Left renal cortex interstitium (tissue), 4 donors: ENCODE measurements around the gene GPR132. TPM values are rescaled to one million over a fixed set of nuclear protein-coding genes. Genes with fewer than 3 reads are reported as not detected.
"Not testable (repeated sequence)": the region's sequence is repeated elsewhere in the genome, so short reads cannot be mapped to it uniquely, and the experiment has no call there.

Experiments used
- DNase-seq, 4 donors: peaks; one replicate each; pipeline ENCODE4 v3.0.0-alpha.2; 2013; ENCODE audit warnings: low read depth in 4 of 4, low spot score in 2 of 4, missing footprints in 1 of 4
- polyA plus RNA-seq, 4 donors: library from polyadenylated mRNA; unstranded; fragments of 120-200 nt; gene quantifications; one replicate each; pipeline ENCODE4 v1.2.1, GENCODE V29; 2013; ENCODE audit not compliant: insufficient read length in 4 of 4

The GPR132 gene
- under 1 TPM; 0.31 to 0.86 (median 0.60) TPM for polyA plus RNA-seq

- DNase-seq: no peak
These were observed at the start of gene GPR132 for GRCh38 chr14:105065280-105066228. TSS of gene GPR132 (minus strand) at chr14:105065430. CDS start at chr14:105055420, 10,010 bp downstream.

GRCh38 chr14:105109243-105109642 is 44.0 kb upstream of the GPR132 start:
- not testable (repeated sequence) for DNase-seq

GRCh38 chr14:105108516-105108864 is 43.3 kb upstream of the GPR132 start:
- DNase-seq: no peak

GRCh38 chr14:105107781-105108515 is 42.7 kb upstream of the GPR132 start:
- no peak for DNase-seq

GRCh38 chr14:105107351-105107750 is 42.1 kb upstream of the GPR132 start:
- no peak for DNase-seq

GRCh38 chr14:105105158-105105557 is 39.9 kb upstream of the GPR132 start:
- DNase-seq: no peak

GRCh38 chr14:105102893-105103292 is 37.7 kb upstream of the GPR132 start:
- DNase-seq: no peak

GRCh38 chr14:105102361-105102870 is 37.2 kb upstream of the GPR132 start:
- no peak for DNase-seq

GRCh38 chr14:105100910-105101309 is 35.7 kb upstream of the GPR132 start:
- no peak for DNase-seq

GRCh38 chr14:105099778-105100177 is 34.5 kb upstream of the GPR132 start:
- DNase-seq: no peak

- DNase-seq: no peak
These were observed 33.1 kb upstream of the GPR132 start for GRCh38 chr14:105098316-105098715.

- DNase-seq: no peak
These were observed 32.5 kb upstream of the GPR132 start for GRCh38 chr14:105097794-105098127.

- DNase-seq: no peak
These were observed 31.1 kb upstream of the GPR132 start for GRCh38 chr14:105096206-105096875.

- DNase-seq: no peak
These were observed 30.1 kb upstream of the GPR132 start for GRCh38 chr14:105095236-105095805.

GRCh38 chr14:105094193-105094907 is 29.1 kb upstream of the GPR132 start:
- no peak for DNase-seq

- no peak for DNase-seq
These were observed 28.4 kb upstream of the GPR132 start for GRCh38 chr14:105093431-105094192.

GRCh38 chr14:105093038-105093430 is 27.8 kb upstream of the GPR132 start:
- no peak for DNase-seq

- DNase-seq: no peak
These were observed 27.2 kb upstream of the GPR132 start for GRCh38 chr14:105092171-105093037.
